HG02943 (cell line): ENCODE results near the gene DMBT1.

ENCODE experiments used
- ATAC-seq: cut with Tn5 transposase; IDR thresholded peaks from one replicate; pipeline ENCODE4 v1.9.1; 2021; ENCODE audit warnings: mild to moderate bottlenecking, low read depth, moderate library complexity; ENCODE audit not compliant: unreplicated experiment

The DMBT1 gene

GRCh38 chr10:122560279-122560804 is at the start of gene DMBT1:
DMBT1 (plus strand) TSS chr10:122560754; CDS start chr10:122560771, 17 bp downstream.
- ATAC-seq, result no peak

GRCh38 chr10:122513053-122513452 is 47.5 kb upstream of the DMBT1 start:
- ATAC-seq, result no peak

- ATAC-seq, result no peak
These were observed 46.3 kb upstream of the DMBT1 start for GRCh38 chr10:122514045-122514840.

GRCh38 chr10:122515022-122515424 is 45.5 kb upstream of the DMBT1 start:
- no peak for ATAC-seq

- ATAC-seq, result no peak
These were observed 44.8 kb upstream of the DMBT1 start for GRCh38 chr10:122515588-122516231.

GRCh38 chr10:122516734-122517133 is 43.8 kb upstream of the DMBT1 start:
- no peak for ATAC-seq

- ATAC-seq, result no peak
These were observed 41.4 kb upstream of the DMBT1 start for GRCh38 chr10:122519144-122519543.

GRCh38 chr10:122519873-122520272 is 40.7 kb upstream of the DMBT1 start:
- no peak for ATAC-seq

- no peak for ATAC-seq
These were observed 39.5 kb upstream of the DMBT1 start for GRCh38 chr10:122521011-122521410.

- ATAC-seq, result no peak
These were observed 35.7 kb upstream of the DMBT1 start for GRCh38 chr10:122524811-122525210.

GRCh38 chr10:122525788-122526187 is 34.8 kb upstream of the DMBT1 start:
- no peak for ATAC-seq

GRCh38 chr10:122526892-122527291 is 33.7 kb upstream of the DMBT1 start:
- no peak for ATAC-seq

GRCh38 chr10:122530177-122530576 is 30.4 kb upstream of the DMBT1 start:
- ATAC-seq, result no peak

- ATAC-seq, result no peak
These were observed 29.3 kb upstream of the DMBT1 start for GRCh38 chr10:122531261-122531660.

- no peak for ATAC-seq
These were observed 28.6 kb upstream of the DMBT1 start for GRCh38 chr10:122531939-122532338.

- ATAC-seq, result no peak
These were observed 27.8 kb upstream of the DMBT1 start for GRCh38 chr10:122532601-122533296.

GRCh38 chr10:122537545-122537944 is 23.0 kb upstream of the DMBT1 start:
- ATAC-seq, result no peak

GRCh38 chr10:122541541-122542002 is 19.0 kb upstream of the DMBT1 start:
- ATAC-seq, result no peak

GRCh38 chr10:122543676-122544445 is 16.7 kb upstream of the DMBT1 start:
- no peak for ATAC-seq

- ATAC-seq, result no peak
These were observed 16.1 kb upstream of the DMBT1 start for GRCh38 chr10:122544493-122544892.
